ENCODE results near the gene ITGAD. TPM values are rescaled to one million over a fixed set of nuclear protein-coding genes. Genes with fewer than 3 reads are reported as not detected.
A peak's percentile ranks its signal among the peaks of the same experiment; 100 is the strongest.

ITGAD gene
- total RNA-seq, 1 donor from 2014 or later: not detected

- DNase-seq: peak; percentile 99
Measured at GRCh38 chr16:31459687-31460581, 66.8 kb downstream of the ITGAD start.

GRCh38 chr16:31460582-31461002 lies 67.5 kb downstream of the ITGAD start:
- DNase-seq: no peak

- DNase-seq: no peak
Measured at GRCh38 chr16:31461201-31461920, 68.2 kb downstream of the ITGAD start.

GRCh38 chr16:31461921-31462804 lies 69.0 kb downstream of the ITGAD start:
- DNase-seq: no peak

DNA sequence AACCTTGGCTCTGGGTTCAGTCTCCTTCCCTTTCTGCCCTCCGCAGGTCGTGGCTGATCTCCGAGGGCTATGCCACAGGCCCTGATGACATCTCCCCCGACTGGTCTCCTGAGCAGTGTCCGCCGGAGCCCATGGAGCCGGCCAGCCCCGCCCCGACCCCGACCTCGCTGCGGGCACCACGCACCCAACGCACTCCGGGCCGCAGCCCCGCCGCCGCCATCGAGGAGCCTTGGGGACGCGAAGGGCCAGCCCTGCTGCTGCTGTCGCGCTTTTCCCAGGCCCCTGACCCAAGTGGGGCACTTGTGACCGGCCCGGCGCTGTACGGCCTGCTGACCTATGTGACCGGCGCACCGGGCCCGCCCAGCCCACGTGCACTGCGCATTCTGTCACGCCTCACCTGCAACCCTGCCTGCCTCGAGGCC lies 71.2 kb downstream of the ITGAD start:
- DNase-seq: no peak

DNA sequence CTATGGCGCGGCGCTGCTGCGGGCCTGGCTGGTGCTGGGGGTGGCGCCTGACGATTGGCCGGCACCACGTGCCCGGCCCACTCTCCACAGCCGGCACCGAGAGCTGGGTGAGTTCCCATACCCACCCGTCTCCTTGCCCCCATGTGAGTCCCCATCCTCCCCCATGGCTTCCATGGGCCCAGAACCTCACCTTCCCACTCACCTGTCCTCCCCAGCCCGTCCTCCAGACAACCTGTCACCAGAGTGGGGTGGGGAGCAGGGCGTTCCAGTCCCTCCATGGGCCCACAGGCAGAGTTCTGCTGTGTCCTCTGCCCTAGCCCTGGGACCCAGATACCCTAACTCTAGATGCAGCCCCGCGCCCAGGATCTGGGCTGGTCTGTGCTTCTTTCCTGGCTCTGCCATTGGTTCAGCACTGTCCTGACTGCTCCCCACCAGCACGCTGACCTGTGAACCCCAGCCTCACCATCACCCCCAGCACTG lies 71.7 kb downstream of the ITGAD start:
- DNase-seq: no peak

GRCh38 chr16:31465788-31466370 lies 72.7 kb downstream of the ITGAD start:
- no peak for DNase-seq

DNA sequence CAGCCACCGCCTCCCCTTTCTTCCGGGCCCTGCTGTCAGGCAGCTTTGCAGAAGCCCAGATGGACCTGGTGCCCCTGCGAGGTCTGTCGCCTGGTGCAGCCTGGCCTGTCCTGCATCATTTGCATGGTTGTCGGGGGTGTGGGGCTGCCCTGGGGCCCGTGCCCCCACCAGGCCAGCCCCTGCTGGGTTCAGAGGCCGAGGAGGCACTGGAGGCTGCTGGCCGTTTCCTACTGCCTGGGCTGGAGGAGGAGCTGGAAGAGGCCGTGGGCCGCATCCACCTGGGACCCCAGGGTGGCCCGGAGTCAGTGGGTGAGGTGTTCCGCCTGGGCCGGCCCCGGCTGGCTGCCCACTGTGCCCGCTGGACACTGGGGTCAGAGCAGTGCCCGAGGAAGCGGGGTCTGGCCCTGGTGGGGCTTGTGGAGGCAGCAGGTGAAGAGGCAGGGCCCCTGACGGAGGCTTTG lies 73.3 kb downstream of the ITGAD start:
- no peak for DNase-seq

DNA sequence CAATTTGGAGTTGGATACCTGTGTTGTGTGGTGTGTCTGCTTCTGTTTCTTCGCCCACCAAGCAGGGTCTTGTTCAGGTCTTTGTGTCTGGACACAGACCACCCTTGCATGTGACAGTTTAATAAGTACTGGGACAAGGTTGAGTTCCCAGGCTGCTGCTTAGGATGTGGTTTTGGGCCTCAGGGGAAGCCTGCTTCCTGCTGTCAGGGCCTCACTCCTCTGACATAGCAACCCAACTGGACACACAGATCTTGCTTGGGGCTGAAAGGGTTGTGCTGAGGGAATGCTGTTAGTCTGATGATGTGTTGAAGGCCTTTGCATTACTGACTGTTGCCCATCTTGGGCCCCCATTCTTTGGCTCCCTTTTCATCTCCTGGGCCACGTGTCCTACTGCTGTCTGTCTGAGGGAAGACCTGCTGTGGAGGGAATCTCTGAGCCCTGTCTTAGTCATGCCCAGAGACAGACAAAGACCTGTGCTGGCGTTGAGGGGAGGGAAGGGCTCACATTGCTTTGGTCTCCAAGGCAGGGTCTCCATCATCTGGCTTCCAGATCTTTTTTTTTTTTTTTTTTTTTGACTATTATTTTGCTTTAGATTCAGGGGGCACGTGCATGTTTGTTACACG lies 74.1 kb downstream of the ITGAD start:
- DNase-seq: no peak

DNA sequence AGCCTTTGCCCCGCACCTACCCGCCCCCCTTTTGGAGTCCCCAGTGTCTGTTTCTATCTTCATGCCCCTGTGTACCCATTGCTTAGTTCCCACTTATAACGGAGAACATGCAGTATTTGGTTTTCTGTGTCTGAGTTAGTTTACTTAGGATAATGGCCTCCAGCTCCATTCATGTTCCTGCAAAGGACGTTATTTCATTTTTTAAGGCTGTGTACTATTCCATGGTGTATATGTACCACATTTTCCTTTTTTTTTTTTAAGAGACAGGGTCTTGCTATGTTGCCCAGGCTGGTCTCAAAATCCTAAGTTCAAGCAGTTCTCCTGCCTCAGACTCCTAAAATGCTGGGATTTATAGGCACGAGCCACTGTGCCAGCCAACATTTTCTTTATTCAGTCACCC lies 74.7 kb downstream of the ITGAD start:
- no peak for DNase-seq

- DNase-seq: no peak
Measured at GRCh38 chr16:31470615-31471014, 77.5 kb downstream of the ITGAD start.

- no peak for DNase-seq
Measured at GRCh38 chr16:31471241-31471874, 78.2 kb downstream of the ITGAD start.

DNA sequence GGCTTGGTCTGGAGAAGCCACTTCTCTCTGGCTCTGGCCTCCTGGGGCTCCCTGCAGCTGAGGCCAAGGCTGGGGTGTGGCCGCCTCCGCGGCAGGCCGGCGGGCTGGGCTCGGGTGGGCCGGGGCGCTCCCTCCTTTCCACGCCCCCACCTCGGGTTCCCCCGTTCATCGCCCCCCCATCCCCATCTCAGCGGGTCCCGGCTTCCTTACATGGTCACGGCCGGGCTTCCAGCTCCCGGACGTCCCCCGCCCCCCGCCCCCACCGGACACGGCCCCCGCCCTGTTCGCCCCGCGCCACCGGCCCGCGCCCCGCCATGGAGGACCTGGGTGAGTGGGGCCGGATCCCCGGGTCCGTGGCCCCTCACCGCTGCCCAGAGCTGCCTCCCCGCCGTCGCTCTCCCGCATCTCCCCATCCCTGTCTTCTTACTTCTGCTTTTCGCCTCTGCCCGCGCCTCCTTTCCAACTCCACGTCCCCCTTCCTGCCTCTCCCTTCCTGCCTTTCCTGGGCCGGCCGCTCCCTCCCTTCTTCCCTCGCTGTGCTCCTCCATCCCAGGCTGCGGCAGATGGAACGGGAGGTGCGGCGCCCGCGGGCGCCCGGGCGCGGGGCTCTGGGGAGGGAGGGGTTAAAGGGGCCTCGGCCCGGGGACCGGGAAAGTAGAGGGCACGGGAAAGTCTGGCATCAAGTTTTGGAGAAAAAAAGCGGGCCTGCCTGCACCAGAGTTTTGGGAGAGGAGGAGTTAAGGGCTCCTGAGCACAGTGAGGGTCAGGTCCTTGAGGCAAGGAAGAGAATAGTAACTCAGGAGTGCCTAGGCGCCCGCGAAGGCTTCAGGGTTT lies 79.0 kb downstream of the ITGAD start, which contains the start of gene TGFB1I1:
Gene TGFB1I1 (plus strand): TSS at position 278 of the 834 bp plus-strand sequence. CDS start 37 bp downstream, at position 315.
- no peak for DNase-seq

- DNase-seq: no peak
Measured at GRCh38 chr16:31472709-31473203, 79.6 kb downstream of the ITGAD start.

DNA sequence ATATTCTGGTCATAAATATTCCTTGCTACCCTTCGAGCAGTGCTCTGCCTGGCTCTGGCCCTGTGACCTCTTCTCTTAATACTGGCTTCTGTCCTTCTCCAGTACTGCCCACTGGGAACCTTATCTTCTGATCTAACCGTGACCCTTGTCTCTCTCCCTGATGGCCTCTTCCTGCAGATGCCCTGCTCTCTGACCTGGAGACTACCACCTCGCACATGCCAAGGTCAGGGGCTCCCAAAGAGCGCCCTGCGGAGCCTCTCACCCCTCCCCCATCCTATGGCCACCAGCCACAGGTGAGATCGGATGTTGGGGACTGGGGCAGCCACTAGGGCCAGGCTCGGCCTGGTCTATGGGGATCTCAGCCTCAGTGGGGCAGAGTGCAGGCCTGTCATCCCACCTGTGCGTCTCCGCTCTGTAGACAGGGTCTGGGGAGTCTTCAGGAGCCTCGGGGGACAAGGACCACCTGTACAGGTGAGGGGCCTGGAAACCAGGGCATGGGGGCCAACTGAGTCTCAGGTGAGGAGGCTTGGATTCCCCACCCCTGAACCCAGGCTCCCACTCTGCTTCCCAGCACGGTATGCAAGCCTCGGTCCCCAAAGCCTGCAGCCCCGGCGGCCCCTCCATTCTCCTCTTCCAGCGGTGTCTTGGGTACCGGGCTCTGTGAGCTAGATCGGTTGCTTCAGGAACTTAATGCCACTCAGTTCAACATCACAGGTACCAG lies 80.3 kb downstream of the ITGAD start:
- no peak for DNase-seq

DNA sequence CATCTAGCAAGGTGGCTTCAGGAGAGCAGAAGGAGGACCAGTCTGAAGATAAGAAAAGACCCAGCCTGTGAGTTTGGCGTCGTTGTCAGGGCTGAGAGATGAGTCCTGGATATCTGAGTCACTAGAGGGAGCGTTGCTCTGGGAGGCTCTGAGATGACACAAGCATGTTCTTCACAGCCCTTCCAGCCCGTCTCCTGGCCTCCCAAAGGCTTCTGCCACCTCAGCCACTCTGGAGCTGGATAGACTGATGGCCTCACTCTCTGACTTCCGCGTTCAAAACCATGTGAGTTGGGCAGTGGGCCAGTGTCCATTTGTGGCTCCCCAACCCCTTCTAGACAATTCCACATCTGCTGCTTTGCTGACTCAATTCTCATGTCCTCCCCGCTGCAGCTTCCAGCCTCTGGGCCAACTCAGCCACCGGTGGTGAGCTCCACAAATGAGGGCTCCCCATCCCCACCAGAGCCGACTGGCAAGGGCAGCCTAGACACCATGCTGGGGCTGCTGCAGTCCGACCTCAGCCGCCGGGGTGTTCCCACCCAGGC lies 81.1 kb downstream of the ITGAD start:
- no peak for DNase-seq

DNA sequence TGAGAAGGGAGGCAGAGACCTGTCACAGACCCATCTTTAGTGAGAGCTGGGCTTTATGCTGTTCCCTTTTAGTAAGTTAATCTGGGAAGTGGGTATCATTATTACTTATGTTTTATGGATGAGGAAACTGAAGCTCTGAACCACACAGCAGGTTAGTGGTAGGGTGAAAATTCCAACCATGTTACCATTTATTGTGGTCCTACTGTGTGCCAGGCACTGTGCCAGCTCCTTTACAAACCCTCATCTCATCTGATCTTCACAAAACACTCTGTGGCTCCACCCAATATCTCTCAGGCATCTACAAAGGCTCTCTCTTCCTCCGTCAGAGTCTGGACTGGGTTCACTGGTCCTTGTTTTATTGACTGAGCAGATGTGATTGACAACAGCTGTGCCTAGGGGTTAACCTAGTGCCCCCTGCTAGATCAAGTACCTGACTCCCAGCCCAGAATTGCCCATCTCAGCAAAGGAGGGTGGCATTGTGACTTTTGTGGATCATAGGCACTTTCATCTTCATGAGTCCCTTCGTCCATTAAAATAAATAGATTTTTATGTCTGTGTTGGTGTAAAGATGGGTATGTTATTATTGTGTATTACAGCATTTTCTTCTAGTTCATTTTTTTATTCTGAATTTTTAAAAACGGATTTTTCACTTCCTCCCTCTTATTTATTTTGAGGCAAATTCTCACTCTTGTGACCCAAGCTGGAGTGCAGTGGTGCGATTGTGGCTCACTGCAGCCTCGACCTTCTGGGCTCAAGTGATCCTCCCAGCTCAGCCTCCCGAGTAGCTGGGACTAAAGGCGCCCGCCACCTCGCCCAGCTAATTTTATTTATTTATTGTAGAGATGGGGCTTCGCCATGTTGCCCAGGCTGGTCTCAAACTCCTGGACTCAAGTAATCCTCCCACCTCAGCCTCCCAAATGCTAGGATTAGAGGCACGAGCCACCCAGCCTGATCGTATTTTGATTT lies 81.9 kb downstream of the ITGAD start:
- DNase-seq: no peak
